Loucy (cell line): Measurements from ENCODE around the gene ALDH1A1.

Experiments
- CTCF ChIP-seq: fragments of 200-600 bp; sonication (generic); conservative IDR thresholded peaks from 2 replicates; pipeline ENCODE4 v1.5.1; 2014; ENCODE audit warnings: mild to moderate bottlenecking, antibody characterized with exemption, low read length
- EZH2phosphoT487 ChIP-seq: fragments of 200-600 bp; IDR thresholded peaks from 2 replicates; pipeline ENCODE4 v1.6.1; 2018; ENCODE audit warnings: antibody characterized with exemption, mild to moderate bottlenecking, moderate library complexity, borderline replicate concordance

GRCh38 chr9:72921888-72922654, 30.8 kb downstream of the ALDH1A1 start:
- TF ChIP-seq CTCF (no peak), EZH2phosphoT487 (no peak)
